Measurements from ENCODE around the gene KCNK10. TPM values are rescaled to one million over a fixed set of nuclear protein-coding genes. Genes with fewer than 3 reads are reported as not detected.

Gene KCNK10
- total and polyA plus RNA-seq, 2 of the 8 experiments (the other 6 are each of a cell fraction or from before 2014, with no cell fraction given), result 0.45 to 0.63 TPM

DNA sequence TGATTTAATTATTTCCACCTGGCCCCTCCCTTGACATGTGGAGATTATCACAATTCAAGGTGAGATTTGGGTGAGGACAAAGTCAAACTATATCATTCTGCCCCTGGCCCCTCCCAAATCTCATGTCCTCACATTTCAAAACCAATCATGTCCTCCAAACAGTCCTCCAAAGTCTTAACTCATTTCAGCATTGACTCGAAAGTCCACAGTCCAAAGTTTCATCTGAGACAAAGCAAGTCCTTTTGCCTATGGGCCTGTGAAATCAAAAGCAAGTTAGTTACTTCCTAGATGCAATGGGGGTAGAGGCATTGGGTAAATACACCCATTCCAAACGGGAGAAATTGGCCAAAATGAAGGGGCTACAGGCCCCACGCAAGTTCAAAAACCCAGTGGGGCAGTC lies 31.3 kb upstream of the KCNK10 start (continued):
- TF ChIP-seq, protein P1, sequence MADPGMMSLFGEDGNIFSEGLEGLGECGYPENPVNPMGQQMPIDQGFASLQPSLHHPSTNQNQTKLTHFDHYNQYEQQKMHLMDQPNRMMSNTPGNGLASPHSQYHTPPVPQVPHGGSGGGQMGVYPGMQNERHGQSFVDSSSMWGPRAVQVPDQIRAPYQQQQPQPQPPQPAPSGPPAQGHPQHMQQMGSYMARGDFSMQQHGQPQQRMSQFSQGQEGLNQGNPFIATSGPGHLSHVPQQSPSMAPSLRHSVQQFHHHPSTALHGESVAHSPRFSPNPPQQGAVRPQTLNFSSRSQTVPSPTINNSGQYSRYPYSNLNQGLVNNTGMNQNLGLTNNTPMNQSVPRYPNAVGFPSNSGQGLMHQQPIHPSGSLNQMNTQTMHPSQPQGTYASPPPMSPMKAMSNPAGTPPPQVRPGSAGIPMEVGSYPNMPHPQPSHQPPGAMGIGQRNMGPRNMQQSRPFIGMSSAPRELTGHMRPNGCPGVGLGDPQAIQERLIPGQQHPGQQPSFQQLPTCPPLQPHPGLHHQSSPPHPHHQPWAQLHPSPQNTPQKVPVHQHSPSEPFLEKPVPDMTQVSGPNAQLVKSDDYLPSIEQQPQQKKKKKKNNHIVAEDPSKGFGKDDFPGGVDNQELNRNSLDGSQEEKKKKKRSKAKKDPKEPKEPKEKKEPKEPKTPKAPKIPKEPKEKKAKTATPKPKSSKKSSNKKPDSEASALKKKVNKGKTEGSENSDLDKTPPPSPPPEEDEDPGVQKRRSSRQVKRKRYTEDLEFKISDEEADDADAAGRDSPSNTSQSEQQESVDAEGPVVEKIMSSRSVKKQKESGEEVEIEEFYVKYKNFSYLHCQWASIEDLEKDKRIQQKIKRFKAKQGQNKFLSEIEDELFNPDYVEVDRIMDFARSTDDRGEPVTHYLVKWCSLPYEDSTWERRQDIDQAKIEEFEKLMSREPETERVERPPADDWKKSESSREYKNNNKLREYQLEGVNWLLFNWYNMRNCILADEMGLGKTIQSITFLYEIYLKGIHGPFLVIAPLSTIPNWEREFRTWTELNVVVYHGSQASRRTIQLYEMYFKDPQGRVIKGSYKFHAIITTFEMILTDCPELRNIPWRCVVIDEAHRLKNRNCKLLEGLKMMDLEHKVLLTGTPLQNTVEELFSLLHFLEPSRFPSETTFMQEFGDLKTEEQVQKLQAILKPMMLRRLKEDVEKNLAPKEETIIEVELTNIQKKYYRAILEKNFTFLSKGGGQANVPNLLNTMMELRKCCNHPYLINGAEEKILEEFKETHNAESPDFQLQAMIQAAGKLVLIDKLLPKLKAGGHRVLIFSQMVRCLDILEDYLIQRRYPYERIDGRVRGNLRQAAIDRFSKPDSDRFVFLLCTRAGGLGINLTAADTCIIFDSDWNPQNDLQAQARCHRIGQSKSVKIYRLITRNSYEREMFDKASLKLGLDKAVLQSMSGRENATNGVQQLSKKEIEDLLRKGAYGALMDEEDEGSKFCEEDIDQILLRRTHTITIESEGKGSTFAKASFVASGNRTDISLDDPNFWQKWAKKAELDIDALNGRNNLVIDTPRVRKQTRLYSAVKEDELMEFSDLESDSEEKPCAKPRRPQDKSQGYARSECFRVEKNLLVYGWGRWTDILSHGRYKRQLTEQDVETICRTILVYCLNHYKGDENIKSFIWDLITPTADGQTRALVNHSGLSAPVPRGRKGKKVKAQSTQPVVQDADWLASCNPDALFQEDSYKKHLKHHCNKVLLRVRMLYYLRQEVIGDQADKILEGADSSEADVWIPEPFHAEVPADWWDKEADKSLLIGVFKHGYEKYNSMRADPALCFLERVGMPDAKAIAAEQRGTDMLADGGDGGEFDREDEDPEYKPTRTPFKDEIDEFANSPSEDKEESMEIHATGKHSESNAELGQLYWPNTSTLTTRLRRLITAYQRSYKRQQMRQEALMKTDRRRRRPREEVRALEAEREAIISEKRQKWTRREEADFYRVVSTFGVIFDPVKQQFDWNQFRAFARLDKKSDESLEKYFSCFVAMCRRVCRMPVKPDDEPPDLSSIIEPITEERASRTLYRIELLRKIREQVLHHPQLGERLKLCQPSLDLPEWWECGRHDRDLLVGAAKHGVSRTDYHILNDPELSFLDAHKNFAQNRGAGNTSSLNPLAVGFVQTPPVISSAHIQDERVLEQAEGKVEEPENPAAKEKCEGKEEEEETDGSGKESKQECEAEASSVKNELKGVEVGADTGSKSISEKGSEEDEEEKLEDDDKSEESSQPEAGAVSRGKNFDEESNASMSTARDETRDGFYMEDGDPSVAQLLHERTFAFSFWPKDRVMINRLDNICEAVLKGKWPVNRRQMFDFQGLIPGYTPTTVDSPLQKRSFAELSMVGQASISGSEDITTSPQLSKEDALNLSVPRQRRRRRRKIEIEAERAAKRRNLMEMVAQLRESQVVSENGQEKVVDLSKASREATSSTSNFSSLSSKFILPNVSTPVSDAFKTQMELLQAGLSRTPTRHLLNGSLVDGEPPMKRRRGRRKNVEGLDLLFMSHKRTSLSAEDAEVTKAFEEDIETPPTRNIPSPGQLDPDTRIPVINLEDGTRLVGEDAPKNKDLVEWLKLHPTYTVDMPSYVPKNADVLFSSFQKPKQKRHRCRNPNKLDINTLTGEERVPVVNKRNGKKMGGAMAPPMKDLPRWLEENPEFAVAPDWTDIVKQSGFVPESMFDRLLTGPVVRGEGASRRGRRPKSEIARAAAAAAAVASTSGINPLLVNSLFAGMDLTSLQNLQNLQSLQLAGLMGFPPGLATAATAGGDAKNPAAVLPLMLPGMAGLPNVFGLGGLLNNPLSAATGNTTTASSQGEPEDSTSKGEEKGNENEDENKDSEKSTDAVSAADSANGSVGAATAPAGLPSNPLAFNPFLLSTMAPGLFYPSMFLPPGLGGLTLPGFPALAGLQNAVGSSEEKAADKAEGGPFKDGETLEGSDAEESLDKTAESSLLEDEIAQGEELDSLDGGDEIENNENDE (IDR thresholded peaks at IDR 0.05; ENCODE audit: insufficient replicate concordance, low read length), result no peak
- TF ChIP-seq NRF1 (IDR thresholded peaks at IDR 0.05; ENCODE audit: low read depth, low read length) (no peak), BCL11A (IDR thresholded peaks at IDR 0.05; ENCODE audit: low read depth in 2 of 2, low read length in 2 of 2) (no peak), EZH2 (IDR thresholded peaks at IDR 0.05; ENCODE audit: low read depth, low read length, severe bottlenecking) (no peak), HDAC2 (IDR thresholded peaks at IDR 0.05; ENCODE audit: borderline replicate concordance in 1 of 2, low read depth in 2 of 2, low read length in 2 of 2) (no peak), SP4 (IDR thresholded peaks at IDR 0.05; ENCODE audit: low read length) (no peak)

Data from H1 (cell line).